ENCODE measurements around the gene UCP3. TPM values are rescaled to one million over a fixed set of nuclear protein-coding genes. Genes with fewer than 3 reads are reported as not detected.

Gene UCP3
- total and polyA plus RNA-seq, 4 donors, result 1.0 to 2.8 (median 1.8) TPM

GRCh38 chr11:74050465-74050864, 41.6 kb upstream of the UCP3 start:
- no peak for DNase-seq
- H3K9ac ChIP-seq (ENCODE audit: insufficient read depth in 1 of 2, low read length in 2 of 2), result no peak overlapping the region
- no peaks in the 10 kb centered on the region for H3K27me3 ChIP-seq (ENCODE audit: control insufficient read depth in 3 of 3, insufficient read depth in 3 of 3, low read length in 2 of 3)
- no peak overlapping the region for H3K4me3 ChIP-seq
- ATAC-seq (ENCODE audit: insufficient read depth, low FRiP score), result no peak
- H3K4me1 ChIP-seq (ENCODE audit: control insufficient read depth in 5 of 5, insufficient read depth in 5 of 5, low read length in 5 of 5), result no peaks in the 10 kb centered on the region
- no peak overlapping the region for H3K27ac ChIP-seq (ENCODE audit: low read depth in 1 of 2, low read length in 1 of 2)
- H3K9me3 ChIP-seq (ENCODE audit: control insufficient read depth in 4 of 4, insufficient read depth in 3 of 4, low read length in 3 of 4), result no peaks in the 10 kb centered on the region
- H3K36me3 ChIP-seq (ENCODE audit: control insufficient read depth in 4 of 4, insufficient read depth in 4 of 4, low read length in 4 of 4), result peaks cover 9 to 25% (median 20%) of the 10 kb centered on the region in 4 donors
- TF ChIP-seq, protein P1, sequence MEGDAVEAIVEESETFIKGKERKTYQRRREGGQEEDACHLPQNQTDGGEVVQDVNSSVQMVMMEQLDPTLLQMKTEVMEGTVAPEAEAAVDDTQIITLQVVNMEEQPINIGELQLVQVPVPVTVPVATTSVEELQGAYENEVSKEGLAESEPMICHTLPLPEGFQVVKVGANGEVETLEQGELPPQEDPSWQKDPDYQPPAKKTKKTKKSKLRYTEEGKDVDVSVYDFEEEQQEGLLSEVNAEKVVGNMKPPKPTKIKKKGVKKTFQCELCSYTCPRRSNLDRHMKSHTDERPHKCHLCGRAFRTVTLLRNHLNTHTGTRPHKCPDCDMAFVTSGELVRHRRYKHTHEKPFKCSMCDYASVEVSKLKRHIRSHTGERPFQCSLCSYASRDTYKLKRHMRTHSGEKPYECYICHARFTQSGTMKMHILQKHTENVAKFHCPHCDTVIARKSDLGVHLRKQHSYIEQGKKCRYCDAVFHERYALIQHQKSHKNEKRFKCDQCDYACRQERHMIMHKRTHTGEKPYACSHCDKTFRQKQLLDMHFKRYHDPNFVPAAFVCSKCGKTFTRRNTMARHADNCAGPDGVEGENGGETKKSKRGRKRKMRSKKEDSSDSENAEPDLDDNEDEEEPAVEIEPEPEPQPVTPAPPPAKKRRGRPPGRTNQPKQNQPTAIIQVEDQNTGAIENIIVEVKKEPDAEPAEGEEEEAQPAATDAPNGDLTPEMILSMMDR (IDR thresholded peaks at IDR 0.05; ENCODE audit: control extremely low read depth, extremely low read depth), result no peak
- 91 to 92% methylated on average over 3 of the region's 3 CpGs for WGBS, 2 donors

GRCh38 chr11:74048993-74049392, 40.1 kb upstream of the UCP3 start:
- DNase-seq (no peak), ATAC-seq (ENCODE audit: insufficient read depth, low FRiP score) (no peak)
- H3K4me3 ChIP-seq, result no peak overlapping the region
- no peaks in the 10 kb centered on the region for H3K4me1 ChIP-seq (ENCODE audit: control insufficient read depth in 5 of 5, insufficient read depth in 5 of 5, low read length in 5 of 5)
- H3K9ac ChIP-seq (ENCODE audit: insufficient read depth in 1 of 2, low read length in 2 of 2), result no peak overlapping the region
- no peak overlapping the region for H3K27ac ChIP-seq (ENCODE audit: low read depth in 1 of 2, low read length in 1 of 2)
- H3K27me3 ChIP-seq (ENCODE audit: control insufficient read depth in 3 of 3, insufficient read depth in 3 of 3, low read length in 2 of 3), result no peaks in the 10 kb centered on the region
- 94 to 96% methylated on average over 5 of the region's 5 CpGs for WGBS, 2 donors
- TF ChIP-seq, protein P1 (IDR thresholded peaks at IDR 0.05; ENCODE audit: control extremely low read depth, extremely low read depth), result no peak
- no peaks in the 10 kb centered on the region for H3K9me3 ChIP-seq (ENCODE audit: control insufficient read depth in 4 of 4, insufficient read depth in 3 of 4, low read length in 3 of 4)
- H3K36me3 ChIP-seq (ENCODE audit: control insufficient read depth in 4 of 4, insufficient read depth in 4 of 4, low read length in 4 of 4), result peaks cover 9 to 22% (median 20%) of the 10 kb centered on the region in 4 donors

GRCh38 chr11:74044538-74044937, 35.7 kb upstream of the UCP3 start:
- Histone ChIP-seq H3K4me1 (ENCODE audit: control insufficient read depth in 5 of 5, insufficient read depth in 5 of 5, low read length in 5 of 5) (no peaks in the 10 kb centered on the region), H3K9ac (ENCODE audit: insufficient read depth in 1 of 2, low read length in 2 of 2) (no peak overlapping the region), H3K4me3 (no peak overlapping the region), H3K36me3 (ENCODE audit: control insufficient read depth in 4 of 4, insufficient read depth in 4 of 4, low read length in 4 of 4) (peaks cover 17 to 29% (median 24%) of the 10 kb centered on the region in 4 donors), H3K9me3 (ENCODE audit: control insufficient read depth in 4 of 4, insufficient read depth in 3 of 4, low read length in 3 of 4) (no peaks in the 10 kb centered on the region), H3K27me3 (ENCODE audit: control insufficient read depth in 3 of 3, insufficient read depth in 3 of 3, low read length in 2 of 3) (no peaks in the 10 kb centered on the region), H3K27ac (ENCODE audit: low read depth in 1 of 2, low read length in 1 of 2) (no peak overlapping the region)
- DNase-seq (no peak), ATAC-seq (ENCODE audit: insufficient read depth, low FRiP score) (no peak)
- 79 to 87% methylated on average over 2 of the region's 2 CpGs for WGBS, 2 donors
- TF ChIP-seq, protein P1 (IDR thresholded peaks at IDR 0.05; ENCODE audit: control extremely low read depth, extremely low read depth), result no peak

DNA sequence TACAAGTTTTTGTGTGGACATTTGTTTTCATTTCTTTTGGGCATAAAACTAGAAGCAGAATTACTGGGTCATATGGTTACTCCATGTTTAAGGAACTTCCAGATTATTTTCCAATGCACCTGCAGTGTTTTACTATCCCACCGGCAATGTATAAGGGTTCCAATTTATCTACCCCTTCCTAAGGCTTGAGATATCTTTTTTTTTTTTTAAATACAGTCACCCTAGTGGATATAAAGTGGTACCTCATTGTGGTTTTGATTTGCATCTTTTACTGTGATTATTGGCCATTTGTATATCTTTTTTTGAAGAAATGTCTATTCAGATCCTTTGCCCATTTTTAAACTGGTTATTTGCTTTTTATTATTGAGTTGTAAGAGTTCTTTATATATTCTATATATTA, 34.6 kb upstream of the UCP3 start:
- Histone ChIP-seq H3K27ac (ENCODE audit: low read depth in 1 of 2, low read length in 1 of 2) (no peak overlapping the region), H3K9ac (ENCODE audit: insufficient read depth in 1 of 2, low read length in 2 of 2) (no peak overlapping the region), H3K27me3 (ENCODE audit: control insufficient read depth in 3 of 3, insufficient read depth in 3 of 3, low read length in 2 of 3) (no peaks in the 10 kb centered on the region), H3K4me1 (ENCODE audit: control insufficient read depth in 5 of 5, insufficient read depth in 5 of 5, low read length in 5 of 5) (no peaks in the 10 kb centered on the region), H3K36me3 (ENCODE audit: control insufficient read depth in 4 of 4, insufficient read depth in 4 of 4, low read length in 4 of 4) (peaks cover 16 to 35% (median 31%) of the 10 kb centered on the region in 4 donors), H3K4me3 (no peak overlapping the region), H3K9me3 (ENCODE audit: control insufficient read depth in 4 of 4, insufficient read depth in 3 of 4, low read length in 3 of 4) (no peaks in the 10 kb centered on the region)
- ATAC-seq (ENCODE audit: insufficient read depth, low FRiP score) (no peak), DNase-seq (no peak)
- WGBS, 2 donors, result 96 to 100% methylated on average over 1 of the region's 1 CpG
- TF ChIP-seq, protein P1 (IDR thresholded peaks at IDR 0.05; ENCODE audit: control extremely low read depth, extremely low read depth), result no peak
